PFSK-1 (cell line): ENCODE results near the gene CEP128.

Experiments
- FOXP2 ChIP-seq: optimal IDR thresholded peaks from 2 replicates; pipeline ENCODE3; 2011; ENCODE audit warnings: borderline replicate concordance, control low read depth, inconsistent platforms; ENCODE audit not compliant: insufficient read depth; ENCODE audit errors: extremely low read length, extremely low read depth
- SIN3A ChIP-seq: IDR thresholded peaks from 2 replicates; pipeline ENCODE4 v1.6.1; 2012; ENCODE audit warnings: mild to moderate bottlenecking, low read length, moderate library complexity, borderline replicate concordance; ENCODE audit not compliant: insufficient read depth
- TAF1 ChIP-seq: IDR thresholded peaks from 2 replicates; pipeline ENCODE4 v1.6.1; 2012; ENCODE audit warnings: low read length, control low read depth, borderline replicate concordance; ENCODE audit not compliant: insufficient read depth
- TF ChIP-seq, protein P1 (sequence below), 2 experiments: IDR thresholded peaks; 2 replicates each; pipeline versions ENCODE4 v1.6.1 to v1.8.0; 2011 to 2012; ENCODE audit warnings: low read depth in 2 of 2, low read length in 2 of 2, control low read depth in 1 of 2, inconsistent platforms in 1 of 2, mild to moderate bottlenecking in 1 of 2, moderate library complexity in 1 of 2; ENCODE audit not compliant: insufficient read depth in 1 of 2

DNA sequence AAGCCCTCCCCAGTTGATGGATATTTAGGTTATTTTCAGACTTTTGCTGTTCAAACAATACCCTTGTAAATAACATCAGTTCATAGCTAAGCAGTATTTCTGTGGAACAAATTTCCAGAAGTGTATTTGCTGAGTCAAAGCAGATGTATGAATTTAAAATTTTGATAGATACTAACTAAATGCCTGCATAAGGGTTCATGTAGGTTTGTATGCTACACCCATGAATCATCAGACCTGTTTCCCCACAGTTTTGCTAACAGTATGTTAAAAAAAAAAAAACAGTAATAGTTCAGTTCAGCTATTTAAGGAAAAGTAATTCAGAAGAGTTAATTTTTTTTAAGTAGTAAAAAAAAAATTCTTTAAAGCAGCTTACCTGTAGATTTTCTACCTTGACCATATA lies 494.1 kb downstream of the CEP128 start:
- TF ChIP-seq, protein P1, sequence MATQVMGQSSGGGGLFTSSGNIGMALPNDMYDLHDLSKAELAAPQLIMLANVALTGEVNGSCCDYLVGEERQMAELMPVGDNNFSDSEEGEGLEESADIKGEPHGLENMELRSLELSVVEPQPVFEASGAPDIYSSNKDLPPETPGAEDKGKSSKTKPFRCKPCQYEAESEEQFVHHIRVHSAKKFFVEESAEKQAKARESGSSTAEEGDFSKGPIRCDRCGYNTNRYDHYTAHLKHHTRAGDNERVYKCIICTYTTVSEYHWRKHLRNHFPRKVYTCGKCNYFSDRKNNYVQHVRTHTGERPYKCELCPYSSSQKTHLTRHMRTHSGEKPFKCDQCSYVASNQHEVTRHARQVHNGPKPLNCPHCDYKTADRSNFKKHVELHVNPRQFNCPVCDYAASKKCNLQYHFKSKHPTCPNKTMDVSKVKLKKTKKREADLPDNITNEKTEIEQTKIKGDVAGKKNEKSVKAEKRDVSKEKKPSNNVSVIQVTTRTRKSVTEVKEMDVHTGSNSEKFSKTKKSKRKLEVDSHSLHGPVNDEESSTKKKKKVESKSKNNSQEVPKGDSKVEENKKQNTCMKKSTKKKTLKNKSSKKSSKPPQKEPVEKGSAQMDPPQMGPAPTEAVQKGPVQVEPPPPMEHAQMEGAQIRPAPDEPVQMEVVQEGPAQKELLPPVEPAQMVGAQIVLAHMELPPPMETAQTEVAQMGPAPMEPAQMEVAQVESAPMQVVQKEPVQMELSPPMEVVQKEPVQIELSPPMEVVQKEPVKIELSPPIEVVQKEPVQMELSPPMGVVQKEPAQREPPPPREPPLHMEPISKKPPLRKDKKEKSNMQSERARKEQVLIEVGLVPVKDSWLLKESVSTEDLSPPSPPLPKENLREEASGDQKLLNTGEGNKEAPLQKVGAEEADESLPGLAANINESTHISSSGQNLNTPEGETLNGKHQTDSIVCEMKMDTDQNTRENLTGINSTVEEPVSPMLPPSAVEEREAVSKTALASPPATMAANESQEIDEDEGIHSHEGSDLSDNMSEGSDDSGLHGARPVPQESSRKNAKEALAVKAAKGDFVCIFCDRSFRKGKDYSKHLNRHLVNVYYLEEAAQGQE (IDR thresholded peaks at IDR 0.05; ENCODE audit: insufficient read depth in 1 of 2, low read depth in 2 of 2, low read length in 2 of 2): no peak
- TF ChIP-seq TAF1 (no peak), FOXP2 (no peak), SIN3A (no peak)
